Measurements from ENCODE around the gene GGNBP2. TPM values are rescaled to one million over a fixed set of nuclear protein-coding genes. Genes with fewer than 3 reads are reported as not detected.

Gene GGNBP2
- total and polyA plus RNA-seq, 7 donors: 29.2 to 54.4 (median 40.0) TPM

DNA sequence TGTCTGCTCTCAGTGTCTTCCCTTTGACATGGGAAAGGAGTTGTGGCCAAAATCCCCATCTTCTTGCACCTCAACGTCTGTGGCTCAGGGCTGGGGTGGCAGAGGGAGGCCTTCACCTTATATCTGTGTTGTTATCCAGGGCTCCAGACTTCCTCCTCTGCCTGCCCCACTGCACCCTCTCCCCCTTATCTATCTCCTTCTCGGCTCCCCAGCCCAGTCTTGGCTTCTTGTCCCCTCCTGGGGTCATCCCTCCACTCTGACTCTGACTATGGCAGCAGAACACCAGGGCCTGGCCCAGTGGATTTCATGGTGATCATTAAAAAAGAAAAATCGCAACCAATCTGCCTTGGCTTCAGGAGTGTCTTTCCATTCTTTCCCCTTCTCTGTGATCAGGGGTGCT, 55.7 kb downstream of the GGNBP2 start:
- intact Hi-C loops (cut with DNase I): loop anchor here (5.0 kb wide), 2 partner anchors 63 to 772 kb away; no protein-coding TSS in a partner anchor
- TF ChIP-seq, protein P1, sequence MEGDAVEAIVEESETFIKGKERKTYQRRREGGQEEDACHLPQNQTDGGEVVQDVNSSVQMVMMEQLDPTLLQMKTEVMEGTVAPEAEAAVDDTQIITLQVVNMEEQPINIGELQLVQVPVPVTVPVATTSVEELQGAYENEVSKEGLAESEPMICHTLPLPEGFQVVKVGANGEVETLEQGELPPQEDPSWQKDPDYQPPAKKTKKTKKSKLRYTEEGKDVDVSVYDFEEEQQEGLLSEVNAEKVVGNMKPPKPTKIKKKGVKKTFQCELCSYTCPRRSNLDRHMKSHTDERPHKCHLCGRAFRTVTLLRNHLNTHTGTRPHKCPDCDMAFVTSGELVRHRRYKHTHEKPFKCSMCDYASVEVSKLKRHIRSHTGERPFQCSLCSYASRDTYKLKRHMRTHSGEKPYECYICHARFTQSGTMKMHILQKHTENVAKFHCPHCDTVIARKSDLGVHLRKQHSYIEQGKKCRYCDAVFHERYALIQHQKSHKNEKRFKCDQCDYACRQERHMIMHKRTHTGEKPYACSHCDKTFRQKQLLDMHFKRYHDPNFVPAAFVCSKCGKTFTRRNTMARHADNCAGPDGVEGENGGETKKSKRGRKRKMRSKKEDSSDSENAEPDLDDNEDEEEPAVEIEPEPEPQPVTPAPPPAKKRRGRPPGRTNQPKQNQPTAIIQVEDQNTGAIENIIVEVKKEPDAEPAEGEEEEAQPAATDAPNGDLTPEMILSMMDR (IDR thresholded peaks at IDR 0.05): no peak
- H3K36me3 ChIP-seq (ENCODE audit: insufficient read depth in 1 of 2, low read depth in 1 of 2): peaks cover 0 to 8% of the 10 kb centered on the region in 2 donors
- H3K27me3 ChIP-seq (ENCODE audit: insufficient read depth in 3 of 3, low read length in 2 of 3): no peaks in the 10 kb centered on the region
- DNase-seq (no peak), ATAC-seq (no peak)
- no peaks in the 10 kb centered on the region for H3K9me3 ChIP-seq
- peak overlapping the region; percentile 92 for H3K4me3 ChIP-seq
- 55 to 70% (median 64%) methylated on average over 3 of the region's 3 CpGs for WGBS, 3 donors
- peaks cover 14% of the 10 kb centered on the region for H3K4me1 ChIP-seq
- peak overlapping the region; percentile 93 for H3K27ac ChIP-seq

DNA sequence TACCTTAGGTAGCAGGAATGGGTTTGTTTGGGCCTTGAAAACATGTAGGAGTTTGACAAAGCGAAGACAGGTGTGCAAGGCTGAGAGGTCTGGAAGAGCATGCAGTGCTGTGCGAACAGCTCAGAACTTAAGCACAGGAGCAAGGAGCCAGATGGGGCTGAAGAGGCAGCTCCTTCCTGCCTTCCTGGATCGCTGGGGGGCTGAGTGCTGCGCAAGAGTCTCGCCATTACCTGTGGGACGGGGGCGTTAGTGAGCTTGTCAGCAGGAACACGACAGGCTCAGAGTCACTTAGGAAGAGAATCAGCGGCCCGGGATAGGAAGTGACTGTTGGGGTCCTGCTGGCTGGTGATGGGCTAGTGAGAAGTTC, 56.2 kb downstream of the GGNBP2 start:
- TF ChIP-seq, protein P1 (IDR thresholded peaks at IDR 0.05): no peak
- H3K4me1 ChIP-seq: peaks cover 14% of the 10 kb centered on the region
- peak in 2 of 4 donors; percentile 1 to 7 for ATAC-seq
- H3K4me3 ChIP-seq: peak overlapping the region; percentile 92
- peak overlapping the region; percentile 93 for H3K27ac ChIP-seq
- 12 to 14% (median 14%) methylated on average over 10 of the region's 10 CpGs for WGBS, 3 donors
- intact Hi-C loops (cut with DNase I): loop anchor here (5.0 kb wide), 2 partner anchors 64 to 771 kb away; no protein-coding TSS in a partner anchor
- DNase-seq: no peak
- H3K27me3 ChIP-seq (ENCODE audit: insufficient read depth in 3 of 3, low read length in 2 of 3): no peaks in the 10 kb centered on the region
- peaks cover 0 to 8% of the 10 kb centered on the region in 2 donors for H3K36me3 ChIP-seq (ENCODE audit: insufficient read depth in 1 of 2, low read depth in 1 of 2)
- no peaks in the 10 kb centered on the region for H3K9me3 ChIP-seq

DNA sequence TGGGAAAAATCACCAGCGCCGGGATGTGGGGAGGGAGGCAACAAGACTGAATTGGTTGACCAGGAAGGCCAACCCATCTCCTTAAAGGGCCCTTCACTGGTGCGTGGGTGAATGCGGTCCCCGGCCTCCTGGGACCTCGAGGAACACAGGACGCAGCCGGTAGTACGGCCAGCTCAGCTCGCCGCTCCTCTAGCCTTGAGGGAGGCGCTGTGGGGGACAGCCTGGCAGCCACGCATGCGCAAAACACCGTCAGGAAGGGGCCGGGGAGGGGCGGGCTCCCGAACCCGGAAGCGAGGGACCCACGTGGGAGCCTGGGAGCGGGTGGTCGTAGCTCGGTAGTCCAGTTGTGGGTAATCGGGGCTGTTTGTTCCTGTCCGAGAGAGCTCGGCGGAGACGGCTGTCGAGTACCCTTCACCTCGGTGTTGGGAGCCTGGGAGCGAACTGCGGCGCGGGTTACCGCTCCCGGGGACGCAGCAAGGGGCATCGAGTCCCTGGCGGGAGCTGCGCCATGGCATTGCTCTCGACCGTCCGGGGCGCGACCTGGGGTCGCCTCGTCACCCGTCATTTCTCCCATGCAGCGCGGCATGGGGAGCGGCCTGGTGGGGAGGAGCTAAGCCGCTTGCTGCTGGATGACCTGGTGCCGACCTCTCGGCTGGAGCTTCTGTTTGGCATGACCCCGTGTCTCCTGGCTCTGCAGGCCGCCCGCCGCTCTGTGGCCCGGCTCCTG, 56.7 kb downstream of the GGNBP2 start, which contains the start of gene MRM1:
Gene MRM1 (plus strand): TSS at position 281 of the 727 bp plus-strand sequence. CDS start 228 bp downstream, at position 509.
- Histone ChIP-seq H3K27me3 (ENCODE audit: insufficient read depth in 3 of 3, low read length in 2 of 3) (no peaks in the 10 kb centered on the region), H3K36me3 (ENCODE audit: insufficient read depth in 1 of 2, low read depth in 1 of 2) (peaks cover 0 to 8% of the 10 kb centered on the region in 2 donors), H3K4me3 (peak within 1 kb of the TSS; percentile 92), H3K27ac (peak within 1 kb of the TSS; percentile 93), H3K4me1 (peaks cover 14% of the 10 kb centered on the region), H3K9me3 (no peaks in the 10 kb centered on the region)
- peak; percentile 95 to 96 (median 95) for ATAC-seq
- peak; percentile 95 to 98 for DNase-seq
- intact Hi-C loops (cut with DNase I): loop anchor here (2.0 to 5.0 kb wide), 3 partner anchors 64 to 771 kb away; no protein-coding TSS in a partner anchor
- WGBS, 3 donors: 0 to 1% (median 0%) methylated on average over 50 to 60 of the region's 60 CpGs
- TF ChIP-seq, protein P1 (IDR thresholded peaks at IDR 0.05): no peak

DNA sequence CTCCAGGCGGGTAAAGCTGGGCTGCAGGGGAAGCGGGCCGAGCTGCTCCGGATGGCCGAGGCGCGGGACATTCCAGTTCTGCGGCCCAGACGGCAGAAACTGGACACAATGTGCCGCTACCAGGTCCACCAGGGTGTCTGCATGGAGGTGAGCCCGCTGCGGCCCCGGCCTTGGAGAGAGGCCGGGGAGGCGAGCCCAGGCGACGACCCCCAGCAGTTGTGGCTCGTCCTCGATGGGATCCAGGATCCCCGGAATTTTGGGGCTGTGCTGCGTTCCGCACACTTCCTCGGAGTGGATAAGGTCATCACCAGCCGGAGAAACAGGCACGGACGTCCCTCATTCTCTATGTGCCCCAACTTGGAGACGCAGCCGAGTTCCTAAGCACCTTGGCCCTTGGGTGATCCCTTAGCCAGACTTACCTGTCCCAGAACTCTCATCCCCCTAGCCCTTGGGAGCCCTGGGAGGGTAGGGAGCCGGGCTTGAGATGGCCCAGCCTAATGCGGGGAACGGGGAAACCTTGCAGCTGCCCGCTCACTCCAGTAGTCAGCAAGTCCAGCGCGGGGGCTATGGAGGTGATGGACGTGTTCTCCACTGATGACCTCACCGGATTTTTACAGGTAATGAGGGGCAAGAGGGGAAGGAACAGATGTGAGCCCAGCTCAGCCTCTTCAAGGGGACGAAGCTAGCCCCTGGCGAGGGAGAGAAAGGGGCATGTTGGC, 57.5 kb downstream of the GGNBP2 start:
- peak overlapping the region; percentile 92 for H3K4me3 ChIP-seq
- no peaks in the 10 kb centered on the region for H3K9me3 ChIP-seq
- peak overlapping the region; percentile 93 for H3K27ac ChIP-seq
- peaks cover 0 to 8% of the 10 kb centered on the region in 2 donors for H3K36me3 ChIP-seq (ENCODE audit: insufficient read depth in 1 of 2, low read depth in 1 of 2)
- peaks cover 14% of the 10 kb centered on the region for H3K4me1 ChIP-seq
- peak; percentile 25 to 50 for DNase-seq
- no peaks in the 10 kb centered on the region for H3K27me3 ChIP-seq (ENCODE audit: insufficient read depth in 3 of 3, low read length in 2 of 3)
- intact Hi-C loops (cut with DNase I): loop anchor here (2.0 to 5.0 kb wide), 3 partner anchors 65 to 770 kb away; no protein-coding TSS in a partner anchor
- TF ChIP-seq, protein P1 (IDR thresholded peaks at IDR 0.05): no peak
- WGBS, 3 donors: 2 to 4% (median 3%) methylated on average over 33 to 38 of the region's 38 CpGs
- ATAC-seq: peak; percentile 11 to 20 (median 17)
